Stimulated activated CD4-positive, alpha-beta T cell treated with anti-CD3 and anti-CD28 coated beads, Interleukin-2, amount 100 ng/mL, for 24 hours (primary cell): ENCODE data around the gene ARL4A.

Source experiments
- DNase-seq, 2 donors: peaks; one replicate each; pipeline ENCODE4 v3.0.0-alpha.2; 2020

Gene ARL4A

DNA sequence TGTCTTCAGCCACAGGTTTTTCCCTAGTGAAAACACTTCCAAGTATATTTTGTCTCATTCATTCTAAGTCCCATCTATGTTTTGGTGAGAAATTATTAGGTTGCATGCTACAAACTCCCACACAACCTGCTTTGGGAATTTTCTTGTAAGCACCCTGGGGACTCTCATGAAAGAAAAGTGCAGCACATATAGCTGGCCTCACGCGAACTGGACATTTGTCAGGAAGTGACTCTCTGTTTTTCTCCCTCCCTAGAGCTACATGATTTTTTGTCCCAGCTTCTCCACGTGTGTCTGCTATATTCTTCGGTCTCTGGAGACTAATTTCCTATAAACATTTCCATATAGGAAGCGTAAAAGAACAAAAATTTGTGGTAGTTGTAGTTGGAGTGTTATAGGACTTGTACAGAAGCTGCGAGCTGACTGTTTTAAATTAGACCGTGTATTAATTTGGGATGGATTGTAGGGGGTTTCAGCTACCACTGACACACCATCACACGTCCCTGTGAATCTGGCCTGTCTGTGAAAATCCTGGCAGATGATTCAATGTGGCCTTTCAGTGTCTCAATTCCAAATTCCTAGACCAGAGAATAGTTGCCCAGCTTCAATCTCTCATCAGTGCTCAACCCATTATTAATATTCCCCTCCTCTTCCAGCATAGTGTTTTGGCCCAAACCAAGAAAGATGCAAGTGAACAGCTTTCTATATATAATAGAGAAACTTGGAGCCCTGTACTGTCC is 40.2 kb downstream of the ARL4A start:
- no peak for DNase-seq

DNA sequence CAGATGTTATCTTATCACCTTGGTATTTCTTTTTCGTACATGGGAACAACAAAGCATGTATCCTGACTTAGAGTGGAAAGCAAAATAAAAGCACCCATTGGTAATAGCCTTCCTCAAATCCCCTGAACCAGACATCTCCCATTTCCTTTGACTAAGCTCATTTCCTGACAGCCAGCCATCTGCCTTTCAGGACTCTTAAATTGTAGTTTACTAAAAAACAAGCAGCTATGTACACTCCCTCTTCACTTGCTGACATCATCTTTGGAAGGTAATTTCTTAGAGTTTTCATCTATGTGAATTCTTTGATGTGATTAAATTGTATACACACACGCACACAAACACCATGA is 40.7 kb downstream of the ARL4A start:
- DNase-seq = no peak

DNA sequence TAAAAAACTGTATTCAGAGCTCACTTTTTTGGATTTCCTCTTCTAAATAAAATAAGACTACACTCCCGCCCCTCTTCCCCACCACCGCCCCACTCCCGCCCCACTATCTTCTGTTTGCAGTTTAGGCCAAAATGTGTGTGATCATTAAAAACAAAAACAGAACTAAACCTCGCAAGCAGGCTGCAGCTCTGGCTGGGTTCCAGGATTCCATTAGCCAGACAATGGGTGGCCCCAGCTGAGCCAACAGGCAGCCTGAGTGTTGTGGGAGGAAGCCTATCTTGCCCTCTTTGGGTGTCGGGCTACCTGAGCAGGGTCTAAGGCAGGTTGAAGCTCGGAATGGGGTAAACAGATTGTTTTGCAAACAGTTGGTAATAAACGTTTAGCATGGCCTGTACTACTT is 41.7 kb downstream of the ARL4A start:
- DNase-seq = no peak

DNA sequence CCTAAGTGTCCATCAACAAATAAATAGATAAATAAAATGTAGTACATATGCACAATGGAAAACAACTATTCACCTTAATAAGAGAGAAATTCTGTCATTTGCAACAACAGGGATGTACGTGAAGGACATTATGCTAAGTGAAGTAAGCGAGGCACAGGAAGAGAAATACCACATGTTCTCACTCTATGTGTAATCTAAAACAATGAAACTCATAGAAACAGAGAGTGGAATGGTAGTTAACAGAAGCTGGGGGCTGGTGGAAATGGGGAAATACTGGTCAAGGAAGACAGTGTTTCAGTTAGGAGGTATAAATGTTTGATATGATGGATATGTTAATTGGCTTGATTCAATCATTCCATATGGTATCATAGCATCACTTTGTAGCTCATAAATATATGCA is 43.1 kb downstream of the ARL4A start:
- DNase-seq = no peak

DNA sequence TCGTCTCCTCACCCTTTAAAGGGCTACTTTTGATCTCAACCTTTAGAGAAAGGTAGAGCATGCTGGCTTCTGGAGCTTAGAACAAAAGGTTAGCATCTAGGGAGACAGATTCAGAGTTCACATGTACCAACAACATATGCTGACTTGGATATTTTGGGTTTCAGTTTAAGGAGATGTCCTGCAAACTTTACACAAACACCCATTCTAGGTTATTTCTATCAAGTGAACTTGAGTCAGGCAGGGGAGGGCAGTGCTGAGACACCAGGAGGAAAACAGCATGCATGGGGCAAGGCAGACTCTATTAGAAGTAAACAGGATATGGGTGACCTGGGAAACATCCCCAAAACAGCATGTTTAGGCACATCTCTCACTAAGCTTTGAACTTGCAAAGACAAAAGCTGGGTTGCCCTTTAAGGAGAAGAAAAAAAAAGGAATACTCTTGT is 43.8 kb downstream of the ARL4A start:
- DNase-seq = no peak

DNA sequence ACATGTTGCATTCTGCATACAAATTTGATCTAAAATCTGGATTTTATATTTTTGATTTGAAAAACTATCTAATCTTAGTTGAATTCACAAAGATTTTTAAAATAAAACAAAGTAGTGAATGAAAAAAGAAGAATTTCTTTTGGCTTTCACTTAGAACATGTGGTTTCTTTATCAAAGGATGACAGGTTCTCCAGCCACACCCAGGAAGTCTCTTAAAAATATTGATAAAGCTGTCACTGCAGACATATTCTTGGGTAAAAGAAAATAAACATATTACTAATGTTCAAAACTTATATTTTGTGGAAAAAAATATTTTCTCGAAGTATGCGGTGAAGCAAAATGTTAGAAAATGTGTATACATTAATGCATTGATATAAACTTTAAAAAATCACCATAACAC is 44.3 kb downstream of the ARL4A start:
- no peak for DNase-seq

DNA sequence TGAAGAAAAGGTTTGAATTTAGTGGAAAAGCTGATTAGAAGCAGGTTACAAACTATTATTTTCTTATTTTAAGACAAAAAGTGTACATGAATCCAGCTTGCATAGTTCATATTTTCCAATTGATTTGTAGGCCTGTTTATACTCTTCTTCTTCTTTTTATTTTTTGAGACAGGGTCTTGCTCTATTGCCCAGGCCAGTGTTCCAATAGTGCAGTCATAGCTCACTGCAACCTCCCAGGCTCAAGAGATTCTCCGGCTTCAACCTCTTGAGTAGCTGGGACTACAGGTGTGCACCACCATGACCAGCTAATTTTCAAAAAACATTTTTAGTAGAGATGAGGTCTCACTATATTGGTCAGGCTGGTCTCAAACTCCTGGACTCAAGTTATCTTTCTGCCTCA is 45.0 kb downstream of the ARL4A start:
- DNase-seq = no peak

DNA sequence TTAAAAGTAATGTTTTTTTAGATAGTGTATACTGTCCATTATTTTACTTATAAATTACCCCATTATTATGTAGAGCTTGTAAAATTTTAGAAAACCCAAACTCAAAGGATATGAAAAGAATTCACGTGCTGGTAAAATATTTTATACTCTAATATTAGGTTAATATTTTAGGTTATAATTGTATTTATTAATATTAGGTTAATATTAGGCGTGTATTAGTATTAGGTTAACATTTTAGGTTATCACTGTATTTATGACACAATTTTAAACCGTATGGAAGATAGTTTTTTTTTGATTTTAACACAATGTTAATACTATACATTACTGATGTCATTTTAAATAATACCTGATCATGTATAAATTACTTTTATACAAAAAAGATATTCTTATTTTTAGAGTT is 48.5 kb downstream of the ARL4A start:
- no peak for DNase-seq

DNA sequence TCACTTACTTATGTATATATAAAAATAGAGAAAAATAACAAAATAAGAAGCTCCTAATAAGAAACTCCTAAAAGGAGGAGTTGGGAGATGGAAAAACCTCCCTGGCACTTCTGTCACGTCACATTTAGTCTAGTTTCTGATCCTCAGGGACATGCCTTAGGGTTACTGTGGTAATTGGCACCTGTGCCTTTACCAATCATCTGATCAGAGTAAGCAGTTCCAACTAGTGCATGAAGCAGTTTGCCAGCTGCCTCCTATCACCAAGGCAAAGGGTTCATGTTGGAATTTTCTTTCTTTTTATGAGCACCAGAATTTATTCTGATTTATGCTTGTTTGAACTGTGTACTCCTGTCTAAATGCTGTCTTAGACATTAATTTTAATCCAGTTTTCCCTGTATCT is 49.9 kb downstream of the ARL4A start:
- DNase-seq = no peak

DNA sequence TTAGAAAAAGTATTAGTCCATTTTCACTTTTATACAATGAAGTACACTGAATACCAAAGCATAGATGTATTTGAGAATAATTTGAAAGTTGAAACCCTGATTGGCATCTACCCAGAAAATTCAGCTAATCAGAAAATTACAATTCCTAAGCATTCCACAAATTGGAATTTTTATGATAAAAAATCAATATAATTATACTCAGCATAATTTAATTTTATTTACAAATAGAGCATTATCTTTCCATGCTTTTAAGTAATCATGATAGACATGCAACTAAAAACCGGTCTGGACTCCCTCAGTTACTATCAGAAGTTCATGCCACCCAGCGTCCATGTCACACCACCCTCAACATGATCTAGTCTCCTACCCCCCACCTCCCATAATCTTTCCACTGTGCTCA is 50.4 kb downstream of the ARL4A start:
- DNase-seq = no peak

DNA sequence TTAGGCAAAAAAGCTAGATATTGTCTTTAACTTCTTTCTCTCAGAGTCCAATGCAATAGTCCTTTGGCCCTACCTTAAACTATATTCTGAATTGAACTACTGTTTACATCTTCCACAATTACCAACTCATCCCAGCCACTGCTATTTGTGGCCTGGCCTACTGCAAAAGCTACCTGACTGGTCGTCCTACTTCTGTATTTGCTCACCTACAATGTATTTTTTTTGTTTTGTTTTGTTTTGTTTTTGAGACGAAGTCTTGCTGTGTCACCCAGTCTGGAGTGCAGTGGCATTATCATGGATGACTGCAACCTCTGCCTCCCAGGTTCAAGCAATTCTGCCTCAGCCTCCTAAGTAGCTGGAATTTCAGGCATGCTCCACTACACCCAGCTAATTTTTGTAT is 51.2 kb downstream of the ARL4A start:
- DNase-seq = no peak
